Adipose tissue (tissue), 3 donors: ENCODE measurements around the gene RNF17. TPM values are rescaled to one million over a fixed set of nuclear protein-coding genes. Genes with fewer than 3 reads are reported as not detected.
"Not testable (repeated sequence)": the region's sequence is repeated elsewhere in the genome, so short reads cannot be mapped to it uniquely, and the experiment has no call there.

Source experiments
- H3K27ac ChIP-seq: one replicate; pipeline ENCODE4 v1.5.1; 2013; ENCODE audit warnings: low read depth, low read length
- WGBS, 3 donors: extraction: QIAGEN DNeasy Blood & Tissue Kit; methylation state at CpG; one replicate each; pipeline ENCODE4 v1.1.7; 2013; 5-methylcytosine and 5-hydroxymethylcytosine counted together
- polyA plus RNA-seq, 3 donors: library from polyadenylated mRNA; stranded (reverse); fragments of 200-250 nt; gene quantifications; one replicate each; pipeline ENCODE4 v1.2.3, GENCODE V29; 2013
- donor health status: healthy with polysubstance abuse.
- donor health status: Bipolar disorder and iron deficiency.
- donor health status: healthy.

The RNF17 gene
- polyA plus RNA-seq = under 1 TPM in 1 of 3 donors, not detected in 2; 0.08 TPM

DNA sequence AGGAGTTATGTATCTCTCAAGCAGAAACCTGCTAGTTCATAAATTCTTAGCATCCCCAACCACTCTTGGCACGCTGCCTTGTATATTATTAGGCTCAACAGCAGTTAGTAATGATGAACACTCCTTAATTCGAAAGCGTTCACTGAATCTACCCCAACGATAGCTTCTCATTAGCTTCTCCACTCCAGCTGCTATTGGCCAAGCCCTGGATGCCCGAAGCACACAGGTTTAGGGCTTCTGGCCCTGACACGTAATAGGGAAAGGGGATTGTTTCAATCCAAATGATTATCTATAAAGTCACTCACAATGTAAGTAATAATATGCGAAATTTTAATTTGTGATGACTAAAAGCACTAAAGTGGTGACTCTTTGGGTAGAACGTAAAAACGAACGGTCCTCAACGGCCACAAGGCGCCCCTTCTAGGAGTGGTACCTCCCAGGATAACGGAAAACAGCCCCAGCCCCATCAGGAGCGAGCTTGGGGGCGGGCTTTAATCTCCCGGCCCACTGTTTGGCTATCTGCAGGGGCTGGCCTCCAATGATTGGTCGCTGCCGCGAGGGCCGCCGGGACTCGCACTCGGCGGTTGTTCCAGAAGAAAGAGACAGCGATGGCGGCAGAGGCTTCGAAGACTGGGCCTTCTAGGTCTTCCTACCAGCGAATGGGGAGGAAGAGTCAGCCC is at the start of gene RNF17:
Gene RNF17 (plus strand): TSS at position 574 of the 680 bp plus-strand sequence. CDS start 35 bp downstream, at position 609.
- 91 to 93% (median 93%) methylated on average over 28 of the region's 28 CpGs for WGBS, 3 donors
- no peak within 1 kb of the TSS for H3K27ac ChIP-seq

DNA sequence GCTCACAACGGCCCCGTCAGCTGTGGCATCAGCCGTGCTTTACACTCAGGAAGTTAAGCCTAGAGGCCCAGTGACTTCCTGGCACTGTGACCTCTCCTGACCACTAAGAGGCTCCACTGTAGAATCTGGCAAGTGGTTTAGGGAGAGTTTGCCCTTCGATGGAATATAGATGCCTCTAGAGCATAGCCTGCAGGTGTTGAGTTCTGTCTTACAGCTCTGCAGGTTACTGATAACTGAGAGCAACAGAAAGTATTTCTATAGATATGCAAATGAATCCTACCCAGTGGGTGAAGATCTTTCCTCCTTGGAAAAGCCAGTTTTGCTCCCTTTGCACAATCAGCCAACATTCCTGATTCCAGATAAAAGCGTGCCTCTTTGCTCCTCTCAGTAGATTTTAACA is 48.0 kb upstream of the RNF17 start:
- no peak overlapping the region for H3K27ac ChIP-seq
- WGBS, 3 donors = 29 to 40% (median 35%) methylated on average over 5 of the region's 5 CpGs

GRCh38 chr13:24716446-24716845 is 47.5 kb upstream of the RNF17 start:
- no peak overlapping the region for H3K27ac ChIP-seq
- 53 to 73% (median 63%) methylated on average over 7 of the region's 7 CpGs for WGBS, 3 donors

DNA sequence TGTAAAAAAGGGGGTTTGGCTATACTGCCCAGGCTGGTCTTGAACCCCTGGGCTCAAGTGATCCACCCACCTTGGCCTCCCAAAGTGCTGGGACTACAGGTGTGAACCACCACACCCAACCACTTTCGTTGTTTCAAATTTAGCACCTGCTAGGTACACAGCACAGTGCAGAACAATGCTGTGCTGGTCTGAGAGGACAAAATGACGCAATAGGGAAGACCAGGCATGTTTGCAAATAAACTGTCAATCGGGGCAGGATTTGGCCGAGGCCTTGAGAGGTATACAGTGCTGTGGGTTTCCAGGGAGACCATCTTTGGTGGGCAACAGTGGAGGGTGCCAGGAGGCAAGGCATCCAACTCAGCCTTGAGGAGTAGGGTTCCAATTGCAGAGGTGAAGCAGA is 46.8 kb upstream of the RNF17 start:
- WGBS, 3 donors = 58 to 73% (median 70%) methylated on average over 4 of the region's 4 CpGs

GRCh38 chr13:24718192-24718965 is 45.6 kb upstream of the RNF17 start:
- 91 to 93% (median 92%) methylated on average over 39 to 40 of the region's 40 CpGs for WGBS, 3 donors
- H3K27ac ChIP-seq = no peak overlapping the region

More for the DNA sequence above, 46.8 kb upstream of the RNF17 start:
- no peak overlapping the region for H3K27ac ChIP-seq

- WGBS, 3 donors = 74 to 90% (median 86%) methylated on average over 12 of the region's 12 CpGs
- H3K27ac ChIP-seq = no peak overlapping the region
Observed at GRCh38 chr13:24719139-24719538, 44.8 kb upstream of the RNF17 start.

DNA sequence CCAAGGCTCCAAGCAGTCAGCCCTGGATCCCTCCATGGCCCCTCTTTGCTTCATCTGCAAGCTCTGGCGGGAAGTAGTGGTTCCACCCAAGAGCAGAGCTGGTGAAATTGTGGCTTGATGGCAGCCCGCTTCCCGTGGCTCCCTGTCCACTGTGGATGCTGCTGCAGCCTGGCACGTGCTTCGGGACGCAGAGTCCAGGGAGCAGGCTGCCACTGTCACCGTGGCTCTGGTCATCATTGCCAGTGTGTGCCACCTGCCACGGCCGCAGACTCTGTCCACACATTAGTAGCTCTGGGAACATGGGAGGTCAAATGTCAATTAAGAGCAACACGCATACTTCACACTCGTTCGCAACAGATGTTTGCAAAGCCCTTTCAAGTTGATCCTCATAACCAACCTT is 40.8 kb upstream of the RNF17 start:
- no peak overlapping the region for H3K27ac ChIP-seq
- 72 to 79% (median 74%) methylated on average over 12 of the region's 12 CpGs for WGBS, 3 donors

DNA sequence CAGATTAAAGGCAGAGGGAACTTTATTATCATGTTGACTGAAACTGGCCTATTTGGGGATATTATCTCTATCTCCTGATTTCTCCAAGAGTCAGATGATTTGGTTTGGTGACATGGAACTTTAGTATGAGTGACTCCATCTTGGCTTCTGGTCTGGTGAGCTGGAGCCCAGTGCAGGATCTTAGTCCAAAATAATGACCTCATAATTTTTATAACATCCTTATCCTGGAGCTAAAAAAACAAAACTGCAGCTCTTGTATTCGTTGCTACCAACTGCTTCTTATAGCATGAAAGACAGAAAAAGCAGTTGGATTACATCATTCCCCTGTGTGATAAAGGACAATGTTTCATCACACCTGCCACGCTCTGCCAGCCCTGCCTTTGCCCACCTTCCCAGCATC is 39.3 kb upstream of the RNF17 start:
- WGBS, 3 donors = 25 to 56% (median 30%) methylated on average over 2 of the region's 2 CpGs
- H3K27ac ChIP-seq = no peak overlapping the region

DNA sequence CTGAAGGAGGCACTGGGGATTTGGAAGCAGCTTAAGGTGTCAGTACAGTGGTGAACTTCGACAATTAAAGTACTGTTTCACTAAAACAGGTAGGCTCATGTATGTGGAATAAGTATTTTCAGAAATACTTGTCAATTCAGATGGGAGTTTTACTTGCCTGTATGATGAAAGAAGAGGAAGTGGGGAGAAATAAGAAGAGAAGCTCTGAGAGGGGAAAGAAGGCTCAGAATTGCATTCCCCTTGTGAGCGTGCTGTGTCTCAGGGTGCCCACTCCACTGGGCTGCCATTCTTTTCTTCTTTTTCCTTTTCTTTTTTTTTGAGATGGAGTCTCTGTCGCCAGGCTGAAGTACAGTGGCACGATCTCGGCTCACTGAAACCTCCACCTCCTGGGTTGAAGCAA is 38.6 kb upstream of the RNF17 start:
- no peak overlapping the region for H3K27ac ChIP-seq
- 81 to 83% (median 82%) methylated on average over 5 of the region's 5 CpGs for WGBS, 3 donors

DNA sequence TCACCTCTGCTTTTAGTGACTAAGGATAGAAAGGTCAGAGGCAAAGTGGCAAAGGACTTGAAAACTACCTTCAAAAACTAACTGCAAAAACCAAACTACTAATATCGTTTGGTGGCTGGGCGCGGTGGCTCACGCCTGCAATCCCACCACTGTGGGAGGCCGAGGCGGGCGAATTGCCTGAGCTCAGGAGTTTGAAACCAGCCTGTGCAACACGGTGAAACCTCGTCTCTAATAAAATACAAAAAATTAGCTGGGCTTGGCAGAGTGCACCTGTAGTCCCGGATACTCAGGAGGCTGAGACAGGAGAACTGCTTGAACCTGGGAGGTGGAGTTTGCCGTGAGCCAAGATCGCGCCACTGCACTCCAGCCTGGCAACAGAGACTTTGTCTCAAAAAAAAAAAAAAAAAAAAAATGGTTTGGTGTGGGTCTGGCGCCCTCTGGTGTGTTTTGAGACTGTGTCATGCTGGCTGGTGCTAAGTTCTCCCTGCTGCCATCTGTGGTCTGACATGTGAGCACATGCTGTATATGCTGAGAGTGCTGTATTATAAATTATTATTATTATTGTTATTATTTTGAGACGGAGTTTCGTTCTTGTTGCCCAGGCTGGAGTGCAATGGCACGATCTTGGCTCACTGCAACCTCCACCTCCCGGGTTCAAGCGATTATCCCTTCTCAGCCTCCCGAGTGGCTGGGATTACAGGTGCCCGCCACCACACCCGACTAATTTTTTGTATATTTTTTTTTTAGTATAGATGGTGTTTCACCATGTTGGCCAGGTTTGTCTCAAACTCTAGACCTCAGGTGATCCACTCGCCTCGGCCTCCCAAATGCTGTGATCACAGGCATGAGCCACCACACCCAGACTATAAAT is 36.0 kb upstream of the RNF17 start:
- no peak overlapping the region for H3K27ac ChIP-seq
- WGBS, 3 donors = 60 to 62% (median 61%) methylated on average over 24 of the region's 24 CpGs

GRCh38 chr13:24730873-24731567 is 32.9 kb upstream of the RNF17 start:
- WGBS, 3 donors = 93 to 96% (median 94%) methylated on average over 4 of the region's 4 CpGs
- H3K27ac ChIP-seq = not testable (repeated sequence)

DNA sequence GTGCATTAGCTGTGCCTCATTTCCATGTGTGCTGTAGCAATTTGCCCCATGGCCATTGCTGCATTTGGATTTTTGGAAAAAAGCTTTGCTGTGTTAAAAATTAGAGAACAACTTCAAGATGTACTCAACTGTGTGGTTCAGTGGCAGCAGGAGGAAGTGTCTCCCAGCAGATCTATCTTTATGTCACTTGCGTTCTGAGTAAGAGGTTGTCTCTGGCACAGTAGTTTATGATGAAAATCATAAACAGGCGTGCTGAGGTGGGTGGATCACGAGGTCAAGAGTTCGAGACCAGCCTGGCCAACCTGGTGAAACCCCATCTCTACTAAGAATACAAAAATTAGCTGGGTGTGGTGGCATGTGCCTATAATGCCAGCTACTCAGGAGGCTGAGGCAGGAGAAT is 29.0 kb upstream of the RNF17 start:
- no peak overlapping the region for H3K27ac ChIP-seq
- 62 to 72% (median 67%) methylated on average over 4 of the region's 4 CpGs for WGBS, 3 donors

DNA sequence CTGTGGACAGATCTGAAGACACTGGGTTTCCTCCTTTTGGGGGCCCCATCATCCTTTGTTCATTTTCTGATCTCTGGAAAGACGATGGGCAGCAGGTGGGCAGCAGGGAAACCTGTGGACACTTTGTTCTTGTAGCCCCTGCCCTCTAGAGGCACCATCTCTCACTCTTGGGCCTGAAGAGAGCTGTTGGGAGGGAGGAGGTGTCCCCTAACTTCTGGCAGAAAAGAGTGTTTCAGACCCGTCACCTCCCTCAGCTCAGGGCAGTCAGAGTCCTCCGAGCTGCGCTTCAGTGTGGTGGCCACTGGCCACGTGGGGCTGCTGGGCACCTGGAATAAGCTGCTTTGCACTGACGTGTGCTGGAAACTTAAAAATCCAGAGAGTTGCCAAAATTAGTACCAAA is 26.9 kb upstream of the RNF17 start:
- H3K27ac ChIP-seq = no peak overlapping the region
- WGBS, 3 donors = 70 to 80% (median 77%) methylated on average over 6 of the region's 6 CpGs

- no peak overlapping the region for H3K27ac ChIP-seq
- 93 to 97% (median 96%) methylated on average over 5 of the region's 5 CpGs for WGBS, 3 donors
Observed at GRCh38 chr13:24738366-24738847, 25.6 kb upstream of the RNF17 start.

DNA sequence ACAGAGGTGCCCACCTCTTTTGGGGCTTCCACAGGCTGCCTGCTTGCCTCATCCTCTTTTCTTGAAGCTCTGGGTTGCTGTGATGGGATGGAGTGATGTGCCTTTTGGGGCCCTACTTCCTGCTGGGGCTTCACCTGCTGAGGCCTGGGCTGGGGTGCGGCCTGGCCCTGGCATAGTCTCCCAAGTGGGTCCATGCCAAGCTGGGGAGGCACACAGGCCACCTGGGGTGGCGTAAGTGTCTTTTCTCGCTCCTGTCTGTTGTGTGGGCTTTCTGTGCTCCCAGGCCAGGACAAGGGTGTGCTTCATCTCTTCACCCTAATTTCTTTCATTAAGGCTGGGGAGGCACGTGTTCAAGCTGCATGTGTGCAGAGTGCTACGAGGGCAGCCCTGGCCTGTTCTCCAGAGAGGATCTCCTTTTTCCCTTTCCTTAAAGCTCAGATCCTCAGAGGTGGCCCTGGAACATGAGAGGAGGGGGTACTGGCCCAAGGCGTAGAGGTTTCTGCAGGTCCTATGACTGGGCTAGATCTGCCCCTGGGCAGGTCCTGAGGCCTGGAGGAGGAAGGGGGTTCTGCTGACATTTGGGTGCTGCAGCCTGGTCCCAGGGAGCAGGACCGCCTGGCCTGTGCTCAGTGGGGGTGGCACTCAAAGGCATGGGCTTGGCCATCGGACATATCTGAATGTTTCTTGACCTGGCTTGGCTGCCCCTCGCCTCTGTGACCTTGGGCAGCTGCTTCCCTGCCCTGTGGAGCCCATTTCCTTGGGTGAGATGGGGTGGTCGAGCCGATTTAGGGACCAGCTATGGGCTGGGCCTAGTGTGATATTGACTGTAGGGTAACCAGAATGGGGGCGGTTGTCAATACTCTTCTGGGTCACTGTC is 23.7 kb upstream of the RNF17 start:
- WGBS, 3 donors = 84 to 93% (median 92%) methylated on average over 12 of the region's 12 CpGs
- H3K27ac ChIP-seq = no peak overlapping the region

GRCh38 chr13:24741016-24741662 is 22.8 kb upstream of the RNF17 start:
- 60 to 87% (median 85%) methylated on average over 9 to 11 of the region's 11 CpGs for WGBS, 3 donors
- no peak overlapping the region for H3K27ac ChIP-seq

DNA sequence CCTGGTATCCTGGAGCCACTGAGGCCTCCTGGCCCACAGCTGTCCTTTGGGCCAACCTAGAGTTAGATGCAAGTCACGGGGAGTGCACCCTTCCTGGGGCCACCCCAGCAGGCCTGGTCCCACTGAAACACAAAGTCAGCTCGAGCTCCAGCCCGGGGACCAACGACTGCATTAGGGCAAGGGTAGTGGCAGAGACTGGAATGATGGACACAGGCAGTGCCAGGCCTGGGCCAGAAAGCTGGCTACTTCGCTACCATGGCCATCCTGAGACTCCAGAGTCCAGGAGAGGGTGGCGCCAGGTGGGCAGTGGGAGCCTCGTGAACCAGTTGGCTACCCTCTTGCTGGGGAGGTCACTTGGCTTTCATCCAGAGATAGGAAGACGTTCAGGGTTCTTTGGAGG is 22.2 kb upstream of the RNF17 start:
- H3K27ac ChIP-seq = no peak overlapping the region
- WGBS, 3 donors = 54 to 68% (median 64%) methylated on average over 8 of the region's 8 CpGs
